Peyer's patch (tissue), 4 donors: ENCODE results near the gene PRKCA.

Experiments
- POLR2A ChIP-seq, 2 donors: fragments of 450-650 bp; IDR thresholded peaks; one replicate each; pipeline ENCODE4 v1.5.1; 2017; ENCODE audit warnings: antibody characterized with exemption in 2 of 2, mild to moderate bottlenecking in 2 of 2, moderate library complexity in 2 of 2
- TF ChIP-seq, protein P1 (sequence below), 6 experiments: fragments of 450-650 bp in 4 of 6; fragments of 200-600 bp in 2 of 6; sonication (generic) in 1 of 6; IDR thresholded peaks; one replicate each; pipeline ENCODE4 v1.5.1; 2017 to 2019; ENCODE audit warnings: antibody characterized with exemption in 6 of 6, mild to moderate bottlenecking in 3 of 6, moderate library complexity in 1 of 6

DNA sequence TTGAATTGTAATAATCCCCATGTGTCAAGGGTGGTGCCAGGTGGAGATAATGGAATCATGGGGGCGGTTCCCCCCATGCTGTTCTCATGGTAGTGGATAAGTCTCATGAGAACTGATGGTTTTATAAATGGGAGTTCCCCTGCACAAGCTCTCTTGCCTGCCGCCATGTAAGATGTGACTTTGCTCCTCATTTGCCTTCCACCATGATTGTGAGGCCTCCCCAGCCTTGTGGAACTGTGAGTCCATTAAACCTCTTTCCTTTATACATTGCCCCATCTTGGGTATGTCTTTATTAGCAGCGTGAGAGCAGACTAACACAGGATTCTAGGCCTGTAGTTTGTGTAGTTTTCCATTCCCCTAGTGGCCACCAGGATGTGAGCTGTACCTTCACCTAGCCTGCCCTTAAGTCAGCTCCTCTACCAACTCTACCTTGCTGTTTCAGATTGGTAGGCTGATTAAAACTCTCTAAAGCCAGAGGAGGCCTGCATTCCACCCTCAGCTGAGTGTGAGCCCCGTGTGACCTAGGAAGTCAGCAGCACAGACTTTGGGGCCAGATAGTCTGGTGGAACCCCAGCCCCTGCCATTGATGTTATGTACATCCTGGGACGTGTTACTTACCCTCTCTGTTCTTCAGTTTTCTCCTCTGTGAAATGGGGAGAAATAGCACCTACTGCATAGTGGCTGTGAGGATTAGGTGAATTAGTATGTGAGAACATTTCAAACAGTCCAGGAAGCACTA, 280.1 kb downstream of the PRKCA start:
- TF ChIP-seq, protein P1, sequence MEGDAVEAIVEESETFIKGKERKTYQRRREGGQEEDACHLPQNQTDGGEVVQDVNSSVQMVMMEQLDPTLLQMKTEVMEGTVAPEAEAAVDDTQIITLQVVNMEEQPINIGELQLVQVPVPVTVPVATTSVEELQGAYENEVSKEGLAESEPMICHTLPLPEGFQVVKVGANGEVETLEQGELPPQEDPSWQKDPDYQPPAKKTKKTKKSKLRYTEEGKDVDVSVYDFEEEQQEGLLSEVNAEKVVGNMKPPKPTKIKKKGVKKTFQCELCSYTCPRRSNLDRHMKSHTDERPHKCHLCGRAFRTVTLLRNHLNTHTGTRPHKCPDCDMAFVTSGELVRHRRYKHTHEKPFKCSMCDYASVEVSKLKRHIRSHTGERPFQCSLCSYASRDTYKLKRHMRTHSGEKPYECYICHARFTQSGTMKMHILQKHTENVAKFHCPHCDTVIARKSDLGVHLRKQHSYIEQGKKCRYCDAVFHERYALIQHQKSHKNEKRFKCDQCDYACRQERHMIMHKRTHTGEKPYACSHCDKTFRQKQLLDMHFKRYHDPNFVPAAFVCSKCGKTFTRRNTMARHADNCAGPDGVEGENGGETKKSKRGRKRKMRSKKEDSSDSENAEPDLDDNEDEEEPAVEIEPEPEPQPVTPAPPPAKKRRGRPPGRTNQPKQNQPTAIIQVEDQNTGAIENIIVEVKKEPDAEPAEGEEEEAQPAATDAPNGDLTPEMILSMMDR (IDR thresholded peaks at IDR 0.05): no peak
- no peak for TF ChIP-seq POLR2A (IDR thresholded peaks at IDR 0.05)
